Fibroblast of pulmonary artery (primary cell): ENCODE results near the gene PRMT3.
"Not testable (repeated sequence)": the region's sequence is repeated elsewhere in the genome, so short reads cannot be mapped to it uniquely, and the experiment has no call there.

Experiments used
- DNase-seq: peaks from one replicate; pipeline ENCODE4 v3.0.0-alpha.2; 2010; ENCODE audit warnings: low read depth
- H3K4me3 ChIP-seq: replicated peaks from 2 replicates; pipeline ENCODE4 v1.5.1; 2011; ENCODE audit warnings: low read depth, mild to moderate bottlenecking, control low read depth, low read length, moderate library complexity
- CTCF ChIP-seq: IDR thresholded peaks from 2 replicates; pipeline ENCODE4 v1.5.1; 2011; ENCODE audit warnings: mild to moderate bottlenecking, control low read depth, low read length, inconsistent platforms; ENCODE audit errors: missing control alignments

The PRMT3 gene

GRCh38 chr11:20555783-20556182 lies 168.3 kb downstream of the PRMT3 start:
- no peak for TF ChIP-seq CTCF
- no peak overlapping the region for H3K4me3 ChIP-seq
- DNase-seq: no peak

- DNase-seq, H3K4me3 ChIP-seq: not testable (repeated sequence)
Measured at GRCh38 chr11:20556396-20556795, 168.9 kb downstream of the PRMT3 start.

- no peak for TF ChIP-seq CTCF
- no peak overlapping the region for H3K4me3 ChIP-seq
- DNase-seq: no peak
Measured at GRCh38 chr11:20558741-20559140, 171.2 kb downstream of the PRMT3 start.
